CD4-positive, alpha-beta T cell treated with Interleukin-1 beta for 1 hour (primary cell): ENCODE results near the gene MCTP2.
A peak's percentile ranks its signal among the peaks of the same experiment; 100 is the strongest.
"Not testable (repeated sequence)": the region's sequence is repeated elsewhere in the genome, so short reads cannot be mapped to it uniquely, and the experiment has no call there.

ENCODE experiments used
- DNase-seq, 2 donors: peaks; one replicate each; pipeline ENCODE4 v3.0.0-alpha.2; 2020 to 2022

The MCTP2 gene

GRCh38 chr15:94237903-94238302 lies 6.5 kb downstream of the MCTP2 start:
- DNase-seq, result no peak

GRCh38 chr15:94238539-94239118 lies 7.3 kb downstream of the MCTP2 start:
- peak; percentile 16 to 28 for DNase-seq

GRCh38 chr15:94239474-94239873 lies 8.1 kb downstream of the MCTP2 start:
- DNase-seq, result no peak

GRCh38 chr15:94240480-94240879 lies 9.1 kb downstream of the MCTP2 start:
- no peak for DNase-seq

- no peak for DNase-seq
Measured at GRCh38 chr15:94242257-94242656, 10.9 kb downstream of the MCTP2 start.

GRCh38 chr15:94243003-94243402 lies 11.6 kb downstream of the MCTP2 start:
- DNase-seq, result not testable (repeated sequence)

- DNase-seq, result no peak
Measured at GRCh38 chr15:94243418-94243817, 12.1 kb downstream of the MCTP2 start.

- DNase-seq, result no peak
Measured at GRCh38 chr15:94246016-94246415, 14.7 kb downstream of the MCTP2 start.

GRCh38 chr15:94247789-94248638 lies 16.7 kb downstream of the MCTP2 start:
- DNase-seq, result no peak

- no peak for DNase-seq
Measured at GRCh38 chr15:94250801-94251200, 19.4 kb downstream of the MCTP2 start.

GRCh38 chr15:94252223-94252766 lies 20.9 kb downstream of the MCTP2 start:
- DNase-seq, result no peak

- DNase-seq, result no peak
Measured at GRCh38 chr15:94252906-94253491, 21.6 kb downstream of the MCTP2 start.

- no peak for DNase-seq
Measured at GRCh38 chr15:94253742-94254141, 22.4 kb downstream of the MCTP2 start.

GRCh38 chr15:94255540-94255939 lies 24.2 kb downstream of the MCTP2 start:
- DNase-seq, result no peak

GRCh38 chr15:94256511-94256910 lies 25.1 kb downstream of the MCTP2 start:
- DNase-seq, result no peak

- DNase-seq, result not testable (repeated sequence)
Measured at GRCh38 chr15:94257776-94258175, 26.4 kb downstream of the MCTP2 start.

- peak in 1 of 2 donors; percentile 19 for DNase-seq
Measured at GRCh38 chr15:94258246-94258645, 26.9 kb downstream of the MCTP2 start.

GRCh38 chr15:94259121-94259751 lies 27.9 kb downstream of the MCTP2 start:
- DNase-seq, result no peak

- DNase-seq, result no peak
Measured at GRCh38 chr15:94259863-94260262, 28.5 kb downstream of the MCTP2 start.

- no peak for DNase-seq
Measured at GRCh38 chr15:94262201-94262600, 30.8 kb downstream of the MCTP2 start.

GRCh38 chr15:94263341-94264273 lies 32.2 kb downstream of the MCTP2 start:
- DNase-seq, result no peak

GRCh38 chr15:94265009-94265408 lies 33.6 kb downstream of the MCTP2 start:
- no peak for DNase-seq
